ENCODE measurements around the gene CTXN1.

GRCh38 chr19:7910321-7911161, 15.4 kb downstream of the CTXN1 start:
- TF ChIP-seq POLR2A (IDR thresholded peaks at IDR 0.05) (no peak), CTCF (IDR thresholded peaks at IDR 0.05) (no peak)

Data from testis (tissue), 2 donors.